Ovary (tissue), 9 donors: ENCODE measurements around the gene ARFIP1. TPM values are rescaled to one million over a fixed set of nuclear protein-coding genes. Genes with fewer than 3 reads are reported as not detected.

ENCODE experiments used
- DNase-seq, 5 donors: peaks; one replicate each; pipeline ENCODE4 v3.0.0-alpha.2; 2019 to 2020
- H3K27ac ChIP-seq, 2 donors: fragments of 200-600 bp; one replicate each; pipeline versions ENCODE4 v1.5.1 to v1.8.0; 2019 to 2022
- H3K27me3 ChIP-seq: fragments of 200-600 bp; one replicate; pipeline ENCODE4 v1.8.0; 2022
- H3K36me3 ChIP-seq: fragments of 200-600 bp; sonication (generic); one replicate; pipeline ENCODE4 v1.5.1; 2019
- H3K4me1 ChIP-seq: one replicate; pipeline ENCODE4 v1.8.1; 2013; ENCODE audit warnings: mild to moderate bottlenecking, moderate library complexity; ENCODE audit not compliant: insufficient read depth
- H3K4me3 ChIP-seq: fragments of 200-600 bp; sonication (generic); one replicate; pipeline ENCODE4 v1.5.1; 2017
- H3K9me3 ChIP-seq, 2 donors: fragments of 200-600 bp in 1 of 2; sonication (generic) in 1 of 2; one replicate each; pipeline versions ENCODE4 v1.5.1 to v1.8.1; 2013 to 2019; ENCODE audit warnings: mild to moderate bottlenecking in 1 of 2, moderate library complexity in 1 of 2
- EP300 ChIP-seq: sonication (generic); formaldehyde crosslinking; IDR thresholded peaks from one replicate; pipeline ENCODE4 v1.6.1; 2017; ENCODE audit warnings: antibody characterized with exemption
- POLR2A ChIP-seq: fragments of 450-650 bp; IDR thresholded peaks from one replicate; pipeline ENCODE4 v1.6.1; 2017; ENCODE audit warnings: antibody characterized with exemption, mild to moderate bottlenecking, moderate library complexity
- whole genome bisulfite sequencing, 3 donors: extraction: QIAGEN DNeasy Blood & Tissue Kit in 1 of 3; methylation state at CpG; one replicate each; pipeline versions ENCODE4 v1.1.5 to v1.1.7; 2013 to 2017; 5-methylcytosine and 5-hydroxymethylcytosine counted together
- intact Hi-C, 4 donors: fragments of 100-400 bp; cut with DNase I; formaldehyde crosslinking; loops; one replicate each; pipeline versions ENCODE4 v1.11.0 to v1.15.1; 2022 to 2023
- polyA plus RNA-seq, 2 donors: library from polyadenylated mRNA; stranded (reverse); fragments of 200-250 nt in 1 of 2; fragments of 350-450 nt in 1 of 2; fragmentation: Illumina TruSeq in 1 of 2; extraction: RNeasy Lipid Tissue Mini Kit (QIAGEN cat#74804) in 1 of 2; gene quantifications; one replicate each; pipeline ENCODE4 v1.2.3, GENCODE V29; 2013 to 2014
- total RNA-seq, 7 donors: library from RNA; depleted of rRNA in 2 of 7; stranded (reverse); fragments of >200 nt in 2 of 7; fragmentation: NEBNext Ultra II Directional in 3 of 7; extraction: Animal tissue kit (Norgen Biotek cat#: 25700) in 3 of 7; gene quantifications; one replicate each; pipeline versions ENCODE4 v1.1.0 to v1.2.4, GENCODE V29; 2016 to 2023
- TF ChIP-seq, protein P1 (sequence below), 3 donors: fragments of 450-650 bp in 2 of 3; fragments of 200-600 bp in 1 of 3; IDR thresholded peaks; one replicate each; pipeline versions ENCODE4 v1.5.1 to v1.8.0; 2016 to 2022; ENCODE audit warnings: antibody characterized with exemption in 3 of 3, mild to moderate bottlenecking in 1 of 3
- donor health status: DM: no; HTN: no; CAD: no; lungs with moderate emphysema.
- donor health status: DM: no; HTN: no; CAD: no.
- donor health status: Bipolar disorder and iron deficiency.
- donor health status: DM: yes; HTN: yes; CAD: no.
- donor health status: DM: no; HTN: no; CAD: no.
- donor health status: DM: yes; HTN: yes; CAD: no.

The ARFIP1 gene
- total and polyA plus RNA-seq, 9 donors: 15.6 to 47.4 (median 29.8) TPM

DNA sequence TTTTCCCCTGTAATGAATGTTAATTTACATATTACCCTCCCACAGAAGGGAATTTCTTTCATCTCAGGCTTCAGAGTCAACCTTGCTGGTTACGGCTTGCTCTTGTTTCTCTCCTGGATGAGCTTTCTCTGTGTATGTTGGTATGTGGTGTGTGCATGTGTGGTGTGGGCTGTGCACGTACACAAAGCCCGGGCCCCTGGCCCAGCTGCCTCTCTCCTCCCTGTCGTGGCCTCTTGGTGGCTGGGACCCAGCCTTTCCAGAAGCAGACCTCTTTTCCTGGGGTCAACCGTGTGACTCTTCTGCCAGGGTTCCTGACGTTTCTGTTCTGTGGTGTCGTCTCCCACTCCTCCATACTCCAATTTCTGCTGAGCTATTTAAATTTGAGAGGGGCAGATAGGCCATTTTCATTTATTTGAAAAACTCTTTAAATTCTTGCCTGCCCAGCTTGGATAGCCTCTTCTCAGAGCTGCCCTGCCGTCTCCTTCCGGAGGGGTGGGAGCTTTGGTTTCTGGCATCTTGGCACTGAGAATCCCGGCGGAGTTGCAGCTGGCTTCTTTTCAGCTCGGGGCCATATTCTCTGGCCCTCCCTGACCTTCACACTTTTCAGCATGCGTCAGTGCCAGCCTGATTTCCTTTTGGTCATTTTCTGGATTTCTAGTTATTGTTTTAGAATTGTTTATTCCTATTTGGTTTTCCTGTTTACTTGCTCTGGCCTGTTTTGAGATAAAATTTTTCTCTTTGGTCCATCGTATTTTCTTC, 181.4 kb downstream of the ARFIP1 start:
- peak in 2 of 5 donors; percentile 43 to 65 for DNase-seq

DNA sequence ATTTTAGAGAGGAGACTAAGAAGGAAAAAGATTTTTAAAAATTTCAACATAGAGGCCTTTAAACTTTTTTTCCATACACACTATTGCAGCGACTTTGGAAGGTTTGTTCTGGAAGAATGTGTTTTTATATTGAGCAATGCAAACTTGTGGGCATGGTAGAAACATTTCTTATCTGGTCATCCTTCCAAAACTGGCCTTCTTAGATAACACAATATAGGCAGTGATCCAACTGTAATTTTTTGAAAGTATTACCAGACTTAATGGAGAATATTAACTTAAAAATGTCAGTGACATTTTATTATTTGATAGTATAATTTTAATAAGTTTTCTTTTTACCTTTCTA, 182.0 kb downstream of the ARFIP1 start:
- H3K27ac ChIP-seq: no peak overlapping the region
- WGBS, 3 donors: 11 to 42% (median 19%) methylated on average over 1 of the region's 1 CpG
- H3K9me3 ChIP-seq: no peaks in the 10 kb centered on the region
- TF ChIP-seq, protein P1, sequence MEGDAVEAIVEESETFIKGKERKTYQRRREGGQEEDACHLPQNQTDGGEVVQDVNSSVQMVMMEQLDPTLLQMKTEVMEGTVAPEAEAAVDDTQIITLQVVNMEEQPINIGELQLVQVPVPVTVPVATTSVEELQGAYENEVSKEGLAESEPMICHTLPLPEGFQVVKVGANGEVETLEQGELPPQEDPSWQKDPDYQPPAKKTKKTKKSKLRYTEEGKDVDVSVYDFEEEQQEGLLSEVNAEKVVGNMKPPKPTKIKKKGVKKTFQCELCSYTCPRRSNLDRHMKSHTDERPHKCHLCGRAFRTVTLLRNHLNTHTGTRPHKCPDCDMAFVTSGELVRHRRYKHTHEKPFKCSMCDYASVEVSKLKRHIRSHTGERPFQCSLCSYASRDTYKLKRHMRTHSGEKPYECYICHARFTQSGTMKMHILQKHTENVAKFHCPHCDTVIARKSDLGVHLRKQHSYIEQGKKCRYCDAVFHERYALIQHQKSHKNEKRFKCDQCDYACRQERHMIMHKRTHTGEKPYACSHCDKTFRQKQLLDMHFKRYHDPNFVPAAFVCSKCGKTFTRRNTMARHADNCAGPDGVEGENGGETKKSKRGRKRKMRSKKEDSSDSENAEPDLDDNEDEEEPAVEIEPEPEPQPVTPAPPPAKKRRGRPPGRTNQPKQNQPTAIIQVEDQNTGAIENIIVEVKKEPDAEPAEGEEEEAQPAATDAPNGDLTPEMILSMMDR (IDR thresholded peaks at IDR 0.05): no peak
- no peak for TF ChIP-seq EP300
- TF ChIP-seq POLR2A: no peak
- no peak overlapping the region for H3K4me3 ChIP-seq
- H3K27me3 ChIP-seq: no peaks in the 10 kb centered on the region
- peaks cover 17% of the 10 kb centered on the region for H3K4me1 ChIP-seq
- no peak for DNase-seq
- H3K36me3 ChIP-seq: no peaks in the 10 kb centered on the region
- intact Hi-C loops: no loop called here

More for the DNA sequence above, 181.4 kb downstream of the ARFIP1 start:
- no peaks in the 10 kb centered on the region for H3K9me3 ChIP-seq
- peaks cover 20% of the 10 kb centered on the region for H3K4me1 ChIP-seq
- H3K27ac ChIP-seq: no peak overlapping the region
- no peak overlapping the region for H3K4me3 ChIP-seq
- 24 to 44% (median 25%) methylated on average over 14 of the region's 14 CpGs for WGBS, 3 donors
- no peaks in the 10 kb centered on the region for H3K27me3 ChIP-seq
- intact Hi-C loops: no loop called here
- no peaks in the 10 kb centered on the region for H3K36me3 ChIP-seq
- TF ChIP-seq POLR2A (no peak), EP300 (no peak)
- TF ChIP-seq, protein P1 (IDR thresholded peaks at IDR 0.05): no peak

Other genes starting within 250 kb of the ARFIP1 start
- 10 to 100 TPM; 31.3 to 66.8 (median 43.4) TPM for gene FBXW7, start 243.9 kb upstream of the ARFIP1 start, total RNA-seq
- gene FBXW7, start 243.9 kb upstream of the ARFIP1 start, polyA plus RNA-seq: 10 to 100 TPM in 1 of 2 donors, 1 to 10 TPM in 1; 9.1 to 17.1 TPM
- gene TMEM154, start 100.0 kb upstream of the ARFIP1 start, total RNA-seq: 1 to 10 TPM in 3 of 7 donors, under 1 TPM in 4; 0.12 to 1.5 (median 0.53) TPM
- gene TMEM154, start 100.0 kb upstream of the ARFIP1 start, polyA plus RNA-seq: under 1 TPM; 0.11 to 0.53 TPM
- 1 to 10 TPM in 2 of 7 donors, under 1 TPM in 5; 0.24 to 1.1 (median 0.59) TPM for gene TIGD4, start 224 bp upstream of the ARFIP1 start, total RNA-seq
- under 1 TPM; 0.23 TPM for gene TIGD4, start 224 bp upstream of the ARFIP1 start, polyA plus RNA-seq
- gene FHDC1, start 156.4 kb downstream of the ARFIP1 start, total RNA-seq: 1 to 10 TPM in 3 of 7 donors, under 1 TPM in 4; 0.30 to 2.0 (median 0.64) TPM
- gene FHDC1, start 156.4 kb downstream of the ARFIP1 start, polyA plus RNA-seq: 1 to 10 TPM in 1 of 2 donors, under 1 TPM in 1; 0.91 to 4.0 TPM